Measurements from ENCODE around the gene ZNF793. TPM values are rescaled to one million over a fixed set of nuclear protein-coding genes. Genes with fewer than 3 reads are reported as not detected.

Gene ZNF793
- total and polyA plus RNA-seq, 10 of the 15 experiments (the other 5 are each of a cell fraction or from before 2014, with no cell fraction given), result 0.10 to 1.1 (median 0.30) TPM

GRCh38 chr19:37468961-37469777 is 37.6 kb upstream of the ZNF793 start, which contains the start of gene ZNF570 (continued):
- TF ChIP-seq RELB (IDR thresholded peaks at IDR 0.05; ENCODE audit: low read depth) (peak; percentile 83), PKNOX1 (IDR thresholded peaks at IDR 0.05) (no peak; the same call in 1 of the 2 replicates), RELA (IDR thresholded peaks at IDR 0.05; ENCODE audit: borderline replicate concordance, partially characterized antibody) (no peak), SPI1 (IDR thresholded peaks at IDR 0.05; ENCODE audit: borderline replicate concordance, insufficient read depth, low read depth, low read length) (peak; percentile 8; the same call in 1 of the 2 replicates), MXI1 (IDR thresholded peaks at IDR 0.05; ENCODE audit: low read depth, low read length) (peak; percentile 71; the same call in 1 of the 2 replicates), NKRF (conservative IDR thresholded peaks at IDR 0.05) (peak; percentile 65), NBN (IDR thresholded peaks at IDR 0.05) (0 out of 2 replicates have a peak, but pooled peaks have one; percentile 54), BHLHE40 (IDR thresholded peaks at IDR 0.05; ENCODE audit: borderline replicate concordance in 1 of 2, low read depth in 2 of 2, low read length in 1 of 2) (peak in 1 of 2 experiments; percentile 48; a peak in 1 of 4 replicates), IRF5 (IDR thresholded peaks at IDR 0.05; ENCODE audit: borderline replicate concordance) (no peak), KAT2A (conservative IDR thresholded peaks at IDR 0.05; ENCODE audit: control insufficient read depth, low read depth, low read length) (no peak), RUNX3 (IDR thresholded peaks at IDR 0.05; ENCODE audit: low read length) (peak; percentile 5; the same call in 1 of the 2 replicates), ZNF274 (IDR thresholded peaks at IDR 0.05; ENCODE audit: insufficient read depth, insufficient read length) (no peak), SREBF1 (IDR thresholded peaks at IDR 0.05; ENCODE audit: low read length) (peak; percentile 68; the same call in 1 of the 2 replicates), ZNF687 (IDR thresholded peaks at IDR 0.05) (0 out of 2 replicates have a peak, but pooled peaks have one; percentile 50), USF1 (IDR thresholded peaks at IDR 0.05; ENCODE audit: borderline replicate concordance, extremely low read length, insufficient read depth, low read depth, low read length) (no peak), ZNF217 (IDR thresholded peaks at IDR 0.05) (no peak), TCF7 (IDR thresholded peaks at IDR 0.05; ENCODE audit: borderline replicate concordance) (no peak; the same call in 1 of the 2 replicates)
